HepG2 (cell line): ENCODE measurements around the gene TNFRSF6B. TPM values are rescaled to one million over a fixed set of nuclear protein-coding genes. Genes with fewer than 3 reads are reported as not detected.
"Not testable (repeated sequence)": the region's sequence is repeated elsewhere in the genome, so short reads cannot be mapped to it uniquely, and the experiment has no call there.

ENCODE experiments used
- ATAC-seq: fragments of 200-7000 bp; cut with Tn5 transposase; 3 replicates; pipeline ENCODE4 v1.9.1; 2020; ENCODE audit warnings: mild to moderate bottlenecking, moderate library complexity
- BruUV-seq: library from RNA; stranded (reverse); fragments of 400-500 nt; replicated peaks from 2 replicates; lab custom pipeline; 2021; lab: Mats Ljungman, UMichigan
- CTCF ChIA-PET: fragments of 300-600 bp; formaldehyde crosslinking; extraction: SDS; loops from one replicate; lab custom pipeline; 2021; ENCODE audit warnings: low total read pairs, inconsistent platforms, low intra/inter-chr PET ratio; lab: Yijun Ruan, JAX
- POLR2A ChIA-PET: fragments of 350-600 bp; sonication (Branson Sonifier 250); formaldehyde crosslinking; loops from one replicate; lab custom pipeline; 2020; ENCODE audit warnings: antibody characterized with exemption, inconsistent platforms; lab: Yijun Ruan, JAX
- DNase-seq: peaks from one replicate; pipeline ENCODE4 v3.0.0-alpha.2; 2015; ENCODE audit warnings: low spot score
- FAIRE-seq: peaks from 3 replicates; lab custom pipeline; 2011; peaks lifted over from hg19 to GRCh38; lab: Jason Lieb, UNC
- H2AFZ ChIP-seq: one replicate; pipeline ENCODE4 v1.6.1; 2011; ENCODE audit warnings: low read length, inconsistent platforms
- H3K27ac ChIP-seq: fragments of 300-600 bp; 3 replicates; pipeline ENCODE4 v1.8.0; 2011; ENCODE audit warnings: mixed run types, mild to moderate bottlenecking, mixed read lengths, low read length, inconsistent platforms; ENCODE audit not compliant: insufficient read depth; ENCODE audit errors: extremely low read length
- H3K27me3 ChIP-seq, 2 experiments: fragments of 200-600 bp in 1 of 2; 2 replicates in 1 of 2; 3 replicates in 1 of 2; pipeline versions ENCODE4 v1.6.0 to v1.8.0; 2011; ENCODE audit warnings: low read length in 2 of 2, mild to moderate bottlenecking in 2 of 2, moderate library complexity in 2 of 2, inconsistent platforms in 1 of 2; ENCODE audit not compliant: insufficient read depth in 2 of 2, control insufficient read depth in 1 of 2
- H3K36me3 ChIP-seq, 2 experiments: fragments of 200-600 bp in 1 of 2; replicated peaks in 1 of 2; 2 replicates in 1 of 2; 3 replicates in 1 of 2; pipeline versions ENCODE4 v1.5.1 to v1.8.0; 2011; ENCODE audit warnings: low read length in 2 of 2, inconsistent platforms in 1 of 2; ENCODE audit not compliant: insufficient read depth in 2 of 2, control insufficient read depth in 1 of 2
- H3K4me1 ChIP-seq: 2 replicates; pipeline ENCODE4 v1.5.1; 2012; ENCODE audit warnings: low read length, inconsistent platforms; ENCODE audit not compliant: insufficient read depth
- H3K4me2 ChIP-seq: 2 replicates; pipeline ENCODE4 v1.6.0; 2011; ENCODE audit warnings: low read depth, low read length, inconsistent platforms
- H3K4me3 ChIP-seq, 3 experiments: fragments of 200-600 bp in 1 of 3; sonication (generic), shearing (Covaris generic) in 1 of 3; replicated peaks in 1 of 3; 2 replicates each; pipeline ENCODE4 v1.5.1; 2011 to 2016; ENCODE audit warnings: low read length in 3 of 3, inconsistent platforms in 2 of 3, low read depth in 2 of 3, mild to moderate bottlenecking in 2 of 3, control low read depth in 1 of 3, mixed read lengths in 1 of 3; ENCODE audit not compliant: insufficient read depth in 1 of 3
- H3K79me2 ChIP-seq: one replicate; pipeline ENCODE4 v1.6.1; 2011; ENCODE audit warnings: low read length, inconsistent platforms; ENCODE audit not compliant: insufficient read depth
- H3K9ac ChIP-seq: 2 replicates; pipeline ENCODE4 v1.6.0; 2011; ENCODE audit warnings: mild to moderate bottlenecking, low read depth, low read length, inconsistent platforms; ENCODE audit not compliant: insufficient read depth
- H3K9me3 ChIP-seq: 2 replicates; pipeline ENCODE4 v1.5.1; 2012; ENCODE audit warnings: mild to moderate bottlenecking, low read length
- H4K20me1 ChIP-seq: 2 replicates; pipeline ENCODE4 v1.6.0; 2011; ENCODE audit warnings: inconsistent platforms, mild to moderate bottlenecking, low read length, moderate library complexity; ENCODE audit not compliant: insufficient read depth
- CBFB ChIP-seq: sonication (generic); formaldehyde crosslinking; IDR thresholded peaks from 2 replicates; pipeline ENCODE4 v1.4.0; 2020; ENCODE audit warnings: missing genetic modification reagents
- NFIB ChIP-seq: sonication (generic); formaldehyde crosslinking; IDR thresholded peaks from 2 replicates; pipeline ENCODE4 v1.9.0; 2021; ENCODE audit warnings: missing genetic modification reagents, mild to moderate bottlenecking, borderline replicate concordance
- PHF5A ChIP-seq: IDR thresholded peaks from one replicate; pipeline ENCODE4 v1.6.1; 2018; ENCODE audit warnings: low read depth, missing genetic modification reagents; ENCODE audit not compliant: unreplicated experiment
- WGBS: methylation state at CpG from one replicate; pipeline ENCODE4 v1.1.6; 2017; ENCODE audit warnings: low lambda C conversion rate; 5-methylcytosine and 5-hydroxymethylcytosine counted together
- in situ Hi-C: cut with HindIII; loops from 2 replicates; pipeline ENCODE4 v1.10.0; 2017; ENCODE audit warnings: low pct_unique_long_range_greater_than_20kb; ENCODE audit not compliant: extremely low pct_ligation_motif_present
- intact Hi-C: fragments of 100-400 bp; cut with micrococcal nuclease; formaldehyde crosslinking; loops from one replicate; pipeline ENCODE4 v1.10.0; 2022; ENCODE audit not compliant: unreplicated experiment
- polyA plus RNA-seq, 8 experiments: library from polyadenylated mRNA; depleted of rRNA in 3 of 8; stranded (reverse) in 7 of 8; unstranded in 1 of 8; fragments of >200 nt; fragmentation: Illumina TruSeq in 4 of 8; extraction: Trizol in 4 of 8; gene quantifications; 2 replicates each; pipeline versions ENCODE4 v1.2.1 to v1.2.3, GENCODE V29; 2011 to 2016; ENCODE audit warnings: low read depth in 4 of 8, missing spikeins in 1 of 8, mixed read lengths in 1 of 8; ENCODE audit not compliant: insufficient read depth in 1 of 8
- total RNA-seq, 5 experiments: library from RNA; depleted of rRNA; stranded (reverse); fragments of >200 nt; fragmentation: Illumina TruSeq; extraction: Trizol; gene quantifications; 2 replicates each; pipeline ENCODE4 v1.2.3, GENCODE V29; 2016; ENCODE audit warnings: low read depth in 1 of 5

The TNFRSF6B gene
- total and polyA plus RNA-seq, 2 of the 13 experiments (the other 11 are each of a cell fraction or from before 2014, with no cell fraction given), result 0.24 TPM; not detected in 1

GRCh38 chr20:63668351-63668750 lies 28.1 kb upstream of the TNFRSF6B start:
- Histone ChIP-seq H4K20me1 (no peaks in the 10 kb centered on the region), H3K27ac (no peak overlapping the region), H3K4me3 (no peak overlapping the region), H3K4me2 (no peak overlapping the region), H3K9ac (no peak overlapping the region), H3K27me3 (no peaks in the 10 kb centered on the region), H3K4me1 (no peaks in the 10 kb centered on the region), H3K36me3 (peaks cover 26 to 46% of the 10 kb centered on the region in 2 experiments), H3K79me2 (no peaks in the 10 kb centered on the region), H3K9me3 (no peaks in the 10 kb centered on the region), H2AFZ (no peak overlapping the region)
- ATAC-seq (no peak), DNase-seq (no peak), FAIRE-seq (no peak)
- no TSS peak for BruUV-seq
- POLR2A ChIA-PET, result interaction anchor here (0.7 kb wide), 1 partner anchor 11 kb away, joined by 3 read pairs; no protein-coding TSS in a partner anchor
- 96% methylated on average over 11 of the region's 11 CpGs for WGBS
- intact Hi-C loops, result no loop called here
- CTCF ChIA-PET, result no interaction called here
- 0 out of 2 replicates have a peak, but pooled peaks have one; percentile 78 for TF ChIP-seq NFIB
- no peak for TF ChIP-seq CBFB (CRISPR knock-in tag)
- TF ChIP-seq PHF5A (CRISPR knock-in tag), result no peak
- in situ Hi-C loops, result no loop called here

GRCh38 chr20:63671695-63672094 lies 24.8 kb upstream of the TNFRSF6B start:
- H3K9ac ChIP-seq, intact Hi-C loops, BruUV-seq, H4K20me1 ChIP-seq, FAIRE-seq, H3K79me2 ChIP-seq, POLR2A ChIA-PET, in situ Hi-C loops, H2AFZ ChIP-seq, H3K27ac ChIP-seq, CTCF ChIA-PET, H3K4me1 ChIP-seq, DNase-seq, H3K27me3 ChIP-seq, H3K9me3 ChIP-seq, H3K4me2 ChIP-seq, ATAC-seq, H3K4me3 ChIP-seq: not testable (repeated sequence)
- H3K36me3 ChIP-seq, result peaks cover 28 to 50% of the 10 kb centered on the region in 2 experiments
- WGBS, result 94% methylated on average over 12 of the region's 12 CpGs
